GM12892 (cell line): Measurements from ENCODE around the gene CNOT6L.
A peak's percentile ranks its signal among the peaks of the same experiment; 100 is the strongest.
"Not testable (repeated sequence)": the region's sequence is repeated elsewhere in the genome, so short reads cannot be mapped to it uniquely, and the experiment has no call there.

Experiments used
- DNase-seq: peaks from one replicate; pipeline ENCODE4 v3.0.0; 2011; ENCODE audit not compliant: insufficient read length
- FAIRE-seq: peaks from 2 replicates; lab custom pipeline; 2011; peaks lifted over from hg19 to GRCh38; lab: Jason Lieb, UNC
- POLR2A ChIP-seq: IDR thresholded peaks from 2 replicates; pipeline ENCODE4 v1.6.1; 2011; ENCODE audit warnings: low read depth, low read length, control low read depth
- POLR2AphosphoS5 ChIP-seq: IDR thresholded peaks from 2 replicates; pipeline ENCODE4 v1.6.1; 2011; ENCODE audit warnings: low read depth, low read length, control low read depth
- TAF1 ChIP-seq: IDR thresholded peaks from 2 replicates; pipeline ENCODE4 v1.6.1; 2011; ENCODE audit warnings: low read depth, mild to moderate bottlenecking, control low read depth, low read length, borderline replicate concordance

CNOT6L gene

DNA sequence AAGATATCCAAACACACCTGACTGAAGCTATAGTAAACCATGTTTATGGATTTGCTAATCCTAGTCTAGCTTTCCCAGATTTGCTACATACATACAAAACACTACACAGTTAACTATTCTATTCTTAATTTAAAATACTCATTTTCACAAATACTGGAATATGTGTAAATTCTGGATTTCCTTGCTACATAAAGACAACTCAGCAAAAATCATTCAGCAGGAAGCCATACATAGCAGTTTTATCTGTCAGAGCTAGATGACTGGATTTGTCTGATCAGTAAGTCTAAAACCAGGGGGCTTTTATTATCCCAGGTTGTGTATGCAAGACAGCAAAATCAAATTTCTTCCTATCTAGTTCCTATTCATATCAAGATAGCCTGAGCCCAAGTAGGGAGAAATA lies 98.1 kb downstream of the CNOT6L start:
- no peak for FAIRE-seq
- no peak for DNase-seq
- TF ChIP-seq POLR2A (no peak), POLR2AphosphoS5 (no peak), TAF1 (no peak)

- peak; percentile 9 for FAIRE-seq
- not testable (repeated sequence) for DNase-seq
Measured at GRCh38 chr4:77718500-77718899, 100.7 kb downstream of the CNOT6L start.

- DNase-seq (no peak), FAIRE-seq (no peak)
- TF ChIP-seq TAF1 (no peak), POLR2AphosphoS5 (no peak), POLR2A (no peak)
Measured at GRCh38 chr4:77715414-77716290, 103.5 kb downstream of the CNOT6L start.

- no peak for FAIRE-seq
- no peak for DNase-seq
- no peak for TF ChIP-seq TAF1
- TF ChIP-seq POLR2AphosphoS5, result no peak
- TF ChIP-seq POLR2A, result no peak
Measured at GRCh38 chr4:77714514-77714913, 104.7 kb downstream of the CNOT6L start.

- no peak for FAIRE-seq
- DNase-seq, result no peak
- TF ChIP-seq POLR2AphosphoS5, result no peak
- TF ChIP-seq POLR2A, result no peak
- no peak for TF ChIP-seq TAF1
Measured at GRCh38 chr4:77713884-77714283, 105.3 kb downstream of the CNOT6L start.

- TF ChIP-seq POLR2A (no peak), POLR2AphosphoS5 (no peak), TAF1 (no peak)
- FAIRE-seq (no peak), DNase-seq (no peak)
Measured at GRCh38 chr4:77712675-77713074, 106.5 kb downstream of the CNOT6L start.

- no peak for FAIRE-seq
- DNase-seq, result no peak
- TF ChIP-seq POLR2AphosphoS5 (no peak), POLR2A (no peak), TAF1 (no peak)
Measured at GRCh38 chr4:77711469-77711868, 107.7 kb downstream of the CNOT6L start.

- TF ChIP-seq POLR2A (no peak), TAF1 (no peak), POLR2AphosphoS5 (no peak)
- DNase-seq (no peak), FAIRE-seq (no peak)
Measured at GRCh38 chr4:77710684-77711083, 108.5 kb downstream of the CNOT6L start.

- FAIRE-seq, result no peak
- no peak for DNase-seq
- no peak for TF ChIP-seq TAF1
- TF ChIP-seq POLR2A, result no peak
- TF ChIP-seq POLR2AphosphoS5, result no peak
Measured at GRCh38 chr4:77710059-77710458, 109.1 kb downstream of the CNOT6L start.

- no peak for TF ChIP-seq POLR2AphosphoS5
- no peak for TF ChIP-seq POLR2A
- TF ChIP-seq TAF1, result no peak
- DNase-seq (no peak), FAIRE-seq (no peak)
Measured at GRCh38 chr4:77706717-77707116, 112.5 kb downstream of the CNOT6L start.

DNA sequence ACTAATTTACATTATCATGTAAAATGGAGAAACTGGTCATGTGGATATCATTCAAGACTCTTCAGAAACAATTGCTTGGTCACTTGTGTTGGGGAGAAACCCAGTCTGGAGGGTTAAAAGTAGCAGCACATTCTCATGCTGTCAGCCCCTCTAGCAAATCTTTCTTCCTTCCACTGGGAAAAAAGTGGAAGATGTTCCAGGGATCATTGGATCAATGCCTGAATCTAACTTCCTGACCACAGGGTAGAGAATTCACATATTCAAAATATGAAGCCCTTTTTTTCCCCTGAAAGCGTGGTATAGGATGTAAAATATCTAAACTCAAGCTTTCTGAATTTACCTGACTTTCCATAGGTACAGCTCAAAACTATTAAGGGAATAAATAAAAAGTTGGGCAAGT lies 115.5 kb downstream of the CNOT6L start:
- DNase-seq (no peak), FAIRE-seq (no peak)
- TF ChIP-seq POLR2A (no peak), TAF1 (no peak), POLR2AphosphoS5 (no peak)

DNA sequence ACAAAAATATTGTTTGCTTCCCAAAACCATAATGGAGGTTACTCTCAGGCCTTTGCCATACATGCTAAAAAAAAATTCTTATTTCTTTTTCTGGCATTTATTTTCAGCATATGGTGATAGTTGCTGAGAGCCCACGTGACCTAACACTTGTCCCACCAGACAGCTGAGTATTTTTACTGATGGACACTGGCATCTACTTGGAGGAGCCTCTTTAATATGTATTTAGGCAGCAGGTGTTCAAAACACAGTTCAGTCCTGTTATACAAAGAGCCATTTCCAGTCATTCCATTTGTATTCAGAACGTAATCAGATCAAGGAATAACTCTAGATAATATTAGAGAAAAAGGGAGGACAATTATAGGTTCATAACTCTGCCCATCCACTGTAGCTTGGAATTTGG lies 118.0 kb downstream of the CNOT6L start:
- FAIRE-seq, result no peak
- no peak for DNase-seq
- no peak for TF ChIP-seq POLR2AphosphoS5
- no peak for TF ChIP-seq POLR2A
- TF ChIP-seq TAF1, result no peak

DNA sequence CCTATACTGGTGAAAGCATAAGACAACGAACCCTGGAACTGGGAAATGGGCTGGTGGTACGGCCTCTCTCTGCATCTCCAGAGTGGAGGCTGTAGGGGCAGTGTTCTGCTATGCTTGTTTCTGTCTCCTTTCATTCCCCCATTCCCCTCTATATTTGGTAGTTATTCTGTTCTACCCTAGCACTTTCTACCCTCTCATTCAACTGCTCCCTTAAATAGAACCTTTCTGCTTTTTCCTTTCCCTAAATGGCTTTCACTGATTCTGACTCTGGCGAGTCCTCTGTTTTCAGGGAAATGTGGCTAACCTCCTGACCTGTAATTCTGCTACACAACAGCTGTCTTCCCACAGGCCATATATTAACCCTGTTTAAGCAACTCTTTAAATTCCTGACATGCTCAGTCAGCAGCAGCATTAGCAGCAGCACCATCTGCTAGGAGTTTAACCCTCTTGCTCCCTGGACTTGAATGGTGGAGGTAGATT lies 119.4 kb downstream of the CNOT6L start:
- TF ChIP-seq TAF1 (no peak), POLR2A (no peak), POLR2AphosphoS5 (no peak)
- DNase-seq (no peak), FAIRE-seq (no peak)
